Neural progenitor cell (in vitro differentiated cells): Measurements from ENCODE around the gene HS6ST3. TPM values are rescaled to one million over a fixed set of nuclear protein-coding genes. Genes with fewer than 3 reads are reported as not detected.

Source experiments
- DNase-seq: peaks from one replicate; pipeline ENCODE4 v3.0.0-alpha.2; 2016; ENCODE audit warnings: low spot score
- H2AFZ ChIP-seq: fragments of 200-600 bp; sonication (generic); replicated peaks from 2 replicates; pipeline ENCODE4 v1.6.1; 2016; ENCODE audit warnings: antibody characterized with exemption
- H3F3A ChIP-seq: fragments of 200-600 bp; sonication (generic); 2 replicates; pipeline ENCODE4 v1.6.1; 2016; ENCODE audit warnings: antibody characterized with exemption, low read depth
- H3K27ac ChIP-seq: fragments of 200-600 bp; sonication (generic); 2 replicates; pipeline ENCODE4 v1.5.1; 2016; ENCODE audit warnings: mild to moderate bottlenecking
- H3K27me3 ChIP-seq: fragments of 200-600 bp; sonication (generic); 2 replicates; pipeline ENCODE4 v1.6.1; 2016; ENCODE audit warnings: mild to moderate bottlenecking, moderate library complexity
- H3K36me3 ChIP-seq: fragments of 200-600 bp; sonication (generic); 2 replicates; pipeline ENCODE4 v1.5.1; 2016
- H3K4me1 ChIP-seq: fragments of 200-600 bp; sonication (generic); 2 replicates; pipeline ENCODE4 v1.6.1; 2016; ENCODE audit warnings: mixed run types
- H3K4me2 ChIP-seq: fragments of 200-600 bp; sonication (generic); 2 replicates; pipeline ENCODE4 v1.6.1; 2016
- H3K4me3 ChIP-seq: fragments of 200-600 bp; sonication (generic); 2 replicates; pipeline ENCODE4 v1.5.1; 2016
- H3K79me2 ChIP-seq: fragments of 200-600 bp; sonication (generic); 2 replicates; pipeline ENCODE4 v1.6.1; 2016; ENCODE audit warnings: low read depth
- H3K9ac ChIP-seq: fragments of 200-600 bp; sonication (generic); 2 replicates; pipeline ENCODE4 v1.6.1; 2016
- H3K9me3 ChIP-seq: fragments of 200-600 bp; sonication (generic); 2 replicates; pipeline ENCODE4 v1.5.1; 2016; ENCODE audit warnings: low read depth
- H4K20me1 ChIP-seq: fragments of 200-600 bp; sonication (generic); 2 replicates; pipeline ENCODE4 v1.6.1; 2016; ENCODE audit warnings: low read depth
- H3K27ac Mint-ChIP-seq: 3 replicates; pipeline ENCODE4 v1.8.0; 2021; ENCODE audit warnings: mixed read lengths
- H3K27me3 Mint-ChIP-seq: 2 replicates; pipeline ENCODE4 v1.8.0; 2022; ENCODE audit warnings: low read depth, mild to moderate bottlenecking, inconsistent platforms, moderate library complexity, mixed read lengths; ENCODE audit not compliant: insufficient read depth
- H3K36me3 Mint-ChIP-seq: 3 replicates; pipeline ENCODE4 v1.8.0; 2021; ENCODE audit warnings: mixed read lengths
- H3K4me1 Mint-ChIP-seq: 3 replicates; pipeline ENCODE4 v1.8.0; 2021; ENCODE audit warnings: mixed read lengths
- H3K4me3 Mint-ChIP-seq: 3 replicates; pipeline ENCODE4 v1.8.0; 2021; ENCODE audit warnings: mild to moderate bottlenecking, moderate library complexity, mixed read lengths
- H3K9me3 Mint-ChIP-seq: 3 replicates; pipeline ENCODE4 v1.8.0; 2020; ENCODE audit warnings: mixed read lengths
- CTCF ChIP-seq: fragments of 200-600 bp; sonication (generic); IDR thresholded peaks from 2 replicates; pipeline ENCODE4 v1.5.1; 2017; ENCODE audit warnings: antibody characterized with exemption, mild to moderate bottlenecking
- EZH2 ChIP-seq: fragments of 200-600 bp; sonication (generic); IDR thresholded peaks from 2 replicates; pipeline ENCODE4 v1.6.1; 2017; ENCODE audit warnings: antibody characterized with exemption, mild to moderate bottlenecking, moderate library complexity
- EZH2phosphoT487 ChIP-seq: fragments of 200-600 bp; sonication (generic); IDR thresholded peaks from 2 replicates; pipeline ENCODE4 v1.6.1; 2017; ENCODE audit warnings: antibody characterized with exemption
- total RNA-seq: library from RNA; depleted of rRNA; stranded (reverse); fragments of >200 nt; gene quantifications from 2 replicates; pipeline ENCODE4 v1.2.3, GENCODE V29; 2015; ENCODE audit warnings: low replicate concordance

Gene HS6ST3
- total RNA-seq, 1 donor from 2014 or later = 0.39 TPM

GRCh38 chr13:96181911-96182310 is 92.0 kb downstream of the HS6ST3 start:
- Mint-ChIP-seq H3K27ac (no peak overlapping the region), H3K4me1 (peaks cover 5% of the 10 kb centered on the region), H3K36me3 (no peaks in the 10 kb centered on the region), H3K27me3 (no peaks in the 10 kb centered on the region), H3K4me3 (no peak overlapping the region), H3K9me3 (no peaks in the 10 kb centered on the region)
- Histone ChIP-seq H3K4me1 (no peaks in the 10 kb centered on the region), H3K4me2 (no peak overlapping the region), H3K79me2 (no peaks in the 10 kb centered on the region), H2AFZ (peak overlapping the region; percentile 90), H3K4me3 (no peak overlapping the region), H3K9me3 (no peaks in the 10 kb centered on the region), H3K27me3 (no peaks in the 10 kb centered on the region), H3K27ac (no peak overlapping the region), H3K9ac (no peak overlapping the region), H3F3A (no peaks in the 10 kb centered on the region), H3K36me3 (no peaks in the 10 kb centered on the region), H4K20me1 (no peaks in the 10 kb centered on the region)
- TF ChIP-seq CTCF (no peak), EZH2phosphoT487 (no peak), EZH2 (no peak)
- no peak for DNase-seq

- H3K36me3 Mint-ChIP-seq = no peaks in the 10 kb centered on the region
- Histone ChIP-seq H3K27ac (no peak overlapping the region), H3F3A (no peaks in the 10 kb centered on the region), H2AFZ (no peak overlapping the region), H3K9ac (no peak overlapping the region), H3K79me2 (no peaks in the 10 kb centered on the region), H3K4me2 (no peak overlapping the region), H3K27me3 (no peaks in the 10 kb centered on the region), H3K4me1 (no peaks in the 10 kb centered on the region), H3K4me3 (no peak overlapping the region), H3K9me3 (no peaks in the 10 kb centered on the region), H3K36me3 (no peaks in the 10 kb centered on the region), H4K20me1 (no peaks in the 10 kb centered on the region)
- no peaks in the 10 kb centered on the region for H3K27me3 Mint-ChIP-seq
- H3K9me3 Mint-ChIP-seq = no peaks in the 10 kb centered on the region
- H3K27ac Mint-ChIP-seq = no peak overlapping the region
- TF ChIP-seq EZH2phosphoT487 (no peak), CTCF (no peak), EZH2 (no peak)
- H3K4me1 Mint-ChIP-seq = peaks cover 5% of the 10 kb centered on the region
- no peak for DNase-seq
- no peak overlapping the region for H3K4me3 Mint-ChIP-seq
Measured at GRCh38 chr13:96185818-96186217, 95.9 kb downstream of the HS6ST3 start.

GRCh38 chr13:96191367-96191766 is 101.5 kb downstream of the HS6ST3 start:
- H3K9ac ChIP-seq = no peak overlapping the region
- no peak for DNase-seq
- H3K36me3 ChIP-seq = no peaks in the 10 kb centered on the region
- H3K4me2 ChIP-seq = no peak overlapping the region
- no peaks in the 10 kb centered on the region for H3K27me3 ChIP-seq
- no peaks in the 10 kb centered on the region for H3F3A ChIP-seq
- Mint-ChIP-seq H3K9me3 (no peaks in the 10 kb centered on the region), H3K4me3 (no peak overlapping the region), H3K36me3 (no peaks in the 10 kb centered on the region), H3K27me3 (no peaks in the 10 kb centered on the region), H3K4me1 (peaks cover 3% of the 10 kb centered on the region), H3K27ac (no peak overlapping the region)
- no peaks in the 10 kb centered on the region for H3K4me1 ChIP-seq
- no peaks in the 10 kb centered on the region for H3K79me2 ChIP-seq
- H2AFZ ChIP-seq = no peak overlapping the region
- no peaks in the 10 kb centered on the region for H3K9me3 ChIP-seq
- no peak overlapping the region for H3K4me3 ChIP-seq
- no peak overlapping the region for H3K27ac ChIP-seq
- H4K20me1 ChIP-seq = no peaks in the 10 kb centered on the region
- TF ChIP-seq EZH2 (no peak), CTCF (no peak), EZH2phosphoT487 (no peak)
